HEK293T (cell line): Measurements from ENCODE around the gene LPIN2.

Experiments
- ARNT ChIP-seq: fragments of 450-650 bp; IDR thresholded peaks from 2 replicates; pipeline ENCODE4 v1.6.1; 2017; ENCODE audit warnings: mild to moderate bottlenecking
- BHLHE40 ChIP-seq: fragments of 450-650 bp; IDR thresholded peaks from 2 replicates; pipeline ENCODE4 v1.6.1; 2016; ENCODE audit warnings: mild to moderate bottlenecking, moderate library complexity, borderline replicate concordance
- ELF4 ChIP-seq: fragments of 450-650 bp; IDR thresholded peaks from 2 replicates; pipeline ENCODE4 v1.6.1; 2017; ENCODE audit warnings: antibody characterized with exemption
- FOXA1 ChIP-seq: fragments of 450-650 bp; IDR thresholded peaks from 2 replicates; pipeline ENCODE4 v1.6.1; 2016; ENCODE audit warnings: mild to moderate bottlenecking
- FOXM1 ChIP-seq: fragments of 450-650 bp; IDR thresholded peaks from 2 replicates; pipeline ENCODE4 v1.6.1; 2017; ENCODE audit warnings: mild to moderate bottlenecking, borderline replicate concordance
- HDGF ChIP-seq: fragments of 450-650 bp; IDR thresholded peaks from 2 replicates; pipeline ENCODE4 v1.6.1; 2017; ENCODE audit warnings: antibody characterized with exemption, borderline replicate concordance
- L3MBTL2 ChIP-seq: fragments of 450-650 bp; conservative IDR thresholded peaks from 2 replicates; pipeline ENCODE4 v1.6.1; 2016; ENCODE audit warnings: mild to moderate bottlenecking
- LEF1 ChIP-seq: fragments of 450-650 bp; IDR thresholded peaks from 2 replicates; pipeline ENCODE4 v1.6.1; 2017; ENCODE audit warnings: mild to moderate bottlenecking, borderline replicate concordance
- NFRKB ChIP-seq: fragments of 450-650 bp; IDR thresholded peaks from 2 replicates; pipeline ENCODE4 v1.6.1; 2016; ENCODE audit warnings: mild to moderate bottlenecking, moderate library complexity
- PKNOX1 ChIP-seq: fragments of 450-650 bp; IDR thresholded peaks from 2 replicates; pipeline ENCODE4 v1.6.1; 2016
- SP1 ChIP-seq: fragments of 450-650 bp; IDR thresholded peaks from 2 replicates; pipeline ENCODE4 v1.6.1; 2017
- SUZ12 ChIP-seq: fragments of 450-650 bp; IDR thresholded peaks from 2 replicates; pipeline ENCODE4 v1.6.1; 2016; ENCODE audit warnings: mild to moderate bottlenecking
- TARDBP ChIP-seq: fragments of 450-650 bp; IDR thresholded peaks from 2 replicates; pipeline ENCODE4 v1.6.1; 2016
- ZNF384 ChIP-seq: fragments of 450-650 bp; IDR thresholded peaks from 2 replicates; pipeline ENCODE4 v1.6.1; 2016

- TF ChIP-seq BHLHE40: no peak
- no peak for TF ChIP-seq HDGF
- no peak for TF ChIP-seq NFRKB
- TF ChIP-seq ZNF384: no peak
- TF ChIP-seq ELF4: no peak
- no peak for TF ChIP-seq SP1
- TF ChIP-seq L3MBTL2: no peak
- TF ChIP-seq FOXM1: no peak
- no peak for TF ChIP-seq LEF1
- TF ChIP-seq SUZ12: no peak
- no peak for TF ChIP-seq PKNOX1
- TF ChIP-seq ARNT: no peak
- no peak for TF ChIP-seq FOXA1
- TF ChIP-seq TARDBP: no peak
These were observed 35.2 kb upstream of the LPIN2 start for GRCh38 chr18:3048121-3048520.
